ENCODE measurements around the gene NPM3.

NPM3 gene

GRCh38 chr10:101773923-101774588 is 9.2 kb downstream of the NPM3 start:
- DNase-seq, result no peak

DNA sequence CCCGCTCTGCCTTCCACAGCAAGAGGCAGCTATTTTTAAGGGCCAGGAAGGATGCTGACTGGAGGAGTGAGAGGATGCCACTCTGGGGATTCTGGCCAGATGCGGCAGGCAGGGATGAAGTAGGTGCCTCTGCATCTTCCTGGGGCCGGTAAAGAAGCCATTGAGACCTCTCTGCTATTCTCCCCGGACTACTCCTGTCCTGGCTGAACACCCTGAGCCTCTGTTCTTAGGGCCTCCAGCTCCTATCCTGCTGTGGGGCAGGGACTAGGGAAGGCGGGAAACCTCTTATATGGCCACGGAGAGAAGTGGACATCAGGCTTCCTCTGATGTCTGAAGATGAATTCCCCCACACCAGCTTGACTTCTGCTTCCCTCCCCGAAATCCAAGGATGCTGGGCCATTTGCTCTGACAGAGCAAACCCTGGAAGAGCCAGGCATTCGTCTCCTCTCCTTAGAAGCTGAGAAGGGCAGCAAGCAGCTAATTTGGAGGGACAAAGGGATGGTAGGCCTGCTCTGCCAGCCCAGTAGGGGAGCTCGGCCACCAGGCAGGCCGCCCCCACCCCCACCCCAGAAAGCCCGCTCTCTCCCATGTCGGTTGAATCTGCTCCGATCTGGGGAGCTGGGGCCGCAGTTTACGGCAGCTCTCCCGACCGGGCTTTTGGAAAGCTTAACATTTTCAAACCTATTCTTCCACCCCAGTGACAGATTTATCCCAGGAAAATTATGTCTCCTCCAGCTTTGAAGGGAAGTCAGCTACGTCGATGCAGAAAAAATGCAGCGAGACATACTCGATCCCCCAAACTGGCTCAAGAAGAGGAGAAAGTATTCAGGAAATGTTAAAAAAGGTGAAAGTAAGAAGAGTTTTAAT is 10.1 kb downstream of the NPM3 start:
- no peak for DNase-seq

GRCh38 chr10:101772017-101772894 is 11.0 kb downstream of the NPM3 start:
- DNase-seq, result no peak

GRCh38 chr10:101771380-101771779 is 11.9 kb downstream of the NPM3 start:
- DNase-seq, result no peak

DNA sequence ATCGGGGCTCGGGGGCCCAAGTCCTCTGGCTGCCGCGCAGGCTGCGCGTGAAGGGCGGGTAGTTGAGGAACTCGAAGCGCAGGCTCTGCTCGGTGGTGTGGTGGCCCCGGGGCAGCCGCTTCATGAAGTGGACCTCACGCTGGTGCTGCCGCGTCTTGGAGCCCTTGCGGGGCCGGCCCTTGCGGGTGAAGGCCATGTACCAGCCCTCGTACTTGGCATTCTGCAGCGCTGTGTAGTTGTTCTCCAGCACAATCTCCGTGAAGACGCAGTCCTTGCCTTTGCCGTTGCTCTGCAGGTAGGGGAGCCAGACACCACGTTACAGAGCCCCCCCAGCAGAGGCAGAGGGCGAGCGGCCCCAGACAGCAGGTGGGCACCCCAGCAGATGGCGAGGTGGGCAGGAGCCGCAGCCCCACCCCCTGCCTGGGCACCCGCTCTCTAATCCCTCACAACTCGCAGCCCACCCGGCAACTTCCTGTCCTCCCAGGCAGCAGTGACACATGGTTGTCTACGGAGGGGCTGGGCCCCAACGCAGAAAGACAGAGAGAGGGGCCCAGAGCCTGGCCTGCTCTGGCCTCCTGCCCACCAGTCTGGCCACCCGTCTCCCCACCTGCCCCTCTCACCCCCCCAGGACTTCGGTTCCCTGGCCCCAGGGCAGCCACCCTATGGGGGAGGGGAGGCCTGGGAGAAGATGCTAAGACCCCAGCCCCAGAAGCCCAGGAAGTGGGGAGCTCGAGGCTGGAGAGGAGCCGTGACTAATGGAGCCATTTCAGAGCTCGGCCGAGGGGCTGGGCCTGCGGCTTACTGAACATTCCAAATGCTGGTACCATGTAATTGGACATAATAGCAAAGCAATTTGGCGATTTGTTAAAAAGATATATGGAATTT is 12.7 kb downstream of the NPM3 start:
- no peak for DNase-seq

GRCh38 chr10:101769541-101770180 is 13.6 kb downstream of the NPM3 start:
- DNase-seq, result no peak

- no peak for DNase-seq
These were observed 14.5 kb downstream of the NPM3 start for GRCh38 chr10:101768791-101769170.

DNA sequence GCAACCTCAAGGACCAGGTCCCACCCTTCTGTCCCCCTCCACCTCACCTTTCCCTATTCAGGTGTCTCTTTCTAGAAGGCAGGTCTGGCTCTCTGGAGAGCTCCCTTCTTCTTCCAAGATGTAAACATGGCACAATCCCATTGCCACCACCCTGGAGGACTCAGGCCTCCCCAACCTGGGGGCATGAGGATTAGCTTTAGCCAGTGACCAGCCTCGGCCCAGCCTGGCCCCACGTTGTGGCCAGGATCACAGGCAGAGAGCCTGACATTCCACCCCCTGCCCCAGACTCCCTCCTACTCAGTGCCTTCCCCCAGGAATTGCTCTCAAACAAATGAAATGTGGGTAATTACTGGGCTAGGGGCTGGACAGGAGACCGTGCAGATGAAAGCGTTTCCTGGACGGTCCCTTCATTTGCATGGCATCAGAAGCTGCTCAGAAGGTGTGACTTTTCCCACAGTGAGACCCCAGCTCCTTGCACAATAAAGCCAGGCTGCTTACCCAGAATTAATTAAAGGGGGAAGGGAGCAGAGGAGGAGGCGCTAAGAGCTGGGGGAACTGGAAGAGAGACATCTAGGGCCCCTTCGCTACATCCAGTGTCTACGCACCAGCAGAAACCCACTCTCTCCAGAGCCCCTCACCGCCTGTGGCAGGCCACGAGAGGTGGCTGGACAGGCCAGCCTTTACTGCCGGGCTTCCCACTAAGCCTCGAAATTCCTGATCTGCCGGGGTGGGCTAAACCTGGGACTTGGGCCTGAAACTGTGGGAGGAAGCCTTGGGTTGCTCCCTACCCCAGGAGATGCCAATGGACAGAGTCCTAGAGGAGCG is 15.1 kb downstream of the NPM3 start:
- DNase-seq, result no peak

GRCh38 chr10:101767600-101767945 is 15.7 kb downstream of the NPM3 start:
- DNase-seq, result no peak

- DNase-seq, result no peak
These were observed 16.3 kb downstream of the NPM3 start for GRCh38 chr10:101766753-101767599.

- DNase-seq, result no peak
These were observed 16.9 kb downstream of the NPM3 start for GRCh38 chr10:101766306-101766705.

GRCh38 chr10:101763141-101763846 is 20.0 kb downstream of the NPM3 start:
- DNase-seq, result no peak

- no peak for DNase-seq
These were observed 20.5 kb downstream of the NPM3 start for GRCh38 chr10:101762736-101763135.

GRCh38 chr10:101761226-101761625 is 22.0 kb downstream of the NPM3 start:
- DNase-seq, result no peak

- no peak for DNase-seq
These were observed 22.7 kb downstream of the NPM3 start for GRCh38 chr10:101760510-101760909.

GRCh38 chr10:101759309-101760247 is 23.7 kb downstream of the NPM3 start:
- no peak for DNase-seq

DNA sequence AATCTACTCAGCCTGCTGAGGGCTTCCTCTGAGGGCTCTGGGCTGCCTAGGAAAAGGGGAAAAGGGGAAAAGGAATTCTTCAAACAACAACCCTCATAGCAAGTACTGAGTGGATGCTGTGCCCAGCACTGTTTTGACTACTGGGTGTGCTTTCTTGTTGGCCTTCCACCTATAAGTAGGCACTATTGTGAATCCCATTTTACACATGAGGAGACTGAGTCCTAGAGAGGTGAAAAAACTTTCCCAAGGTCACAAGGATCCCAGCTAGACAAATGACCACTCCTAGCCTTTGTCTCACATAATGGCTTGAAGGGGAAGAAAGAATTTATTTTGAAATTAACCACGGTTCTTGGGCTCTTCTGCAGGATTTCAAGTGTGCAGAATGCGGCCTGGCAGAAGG is 24.4 kb downstream of the NPM3 start:
- no peak for DNase-seq

DNA sequence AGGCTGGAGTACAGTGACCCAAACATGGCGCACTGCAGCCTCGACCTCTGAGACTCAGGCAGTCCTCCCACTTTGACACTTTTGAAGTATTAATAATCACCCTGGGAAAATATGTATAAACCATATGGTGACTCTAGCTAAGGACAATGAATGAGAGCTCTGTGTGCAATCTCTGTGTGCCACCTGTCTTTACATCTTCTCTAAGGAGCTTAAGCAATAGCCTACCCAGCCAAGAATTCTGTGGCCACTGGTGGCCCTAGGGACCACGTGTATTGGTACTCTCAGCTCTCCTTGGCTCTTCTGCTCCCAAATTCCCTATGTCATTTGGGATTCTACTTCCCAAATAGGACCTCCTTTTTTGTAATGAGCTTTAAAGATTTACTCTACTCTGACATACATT is 31.0 kb downstream of the NPM3 start:
- no peak for DNase-seq
